ENCODE results near the gene DMRT3. TPM values are rescaled to one million over a fixed set of nuclear protein-coding genes. Genes with fewer than 3 reads are reported as not detected.

Gene DMRT3
- polyA plus RNA-seq, 1 experiment: not detected

GRCh38 chr9:979983-980382 is 3.5 kb downstream of the DMRT3 start:
- ChIA-PET CTCF (no interaction called here), POLR2A (no interaction called here)
- Histone ChIP-seq H3K27me3 (ENCODE audit: control insufficient read depth, insufficient read depth, low read length) (peaks cover 20% of the 10 kb centered on the region), H3K36me3 (ENCODE audit: control insufficient read depth, insufficient read depth, low read length) (no peaks in the 10 kb centered on the region), H3K4me3 (ENCODE audit: low read depth, low read length) (no peak overlapping the region)
- TF ChIP-seq CTCF (IDR thresholded peaks at IDR 0.05; ENCODE audit: insufficient read depth, low read depth, low read length): no peak
- DNase-seq (ENCODE audit: low read depth): no peak

GRCh38 chr9:980640-981039 is 4.2 kb downstream of the DMRT3 start:
- CTCF ChIA-PET: no interaction called here
- peaks cover 14% of the 10 kb centered on the region for H3K27me3 ChIP-seq (ENCODE audit: control insufficient read depth, insufficient read depth, low read length)
- no peak for TF ChIP-seq CTCF (IDR thresholded peaks at IDR 0.05; ENCODE audit: insufficient read depth, low read depth, low read length)
- POLR2A ChIA-PET: no interaction called here
- H3K36me3 ChIP-seq (ENCODE audit: control insufficient read depth, insufficient read depth, low read length): no peaks in the 10 kb centered on the region
- no peak for DNase-seq (ENCODE audit: low read depth)
- H3K4me3 ChIP-seq (ENCODE audit: low read depth, low read length): no peak overlapping the region

GRCh38 chr9:981491-981898 is 5.0 kb downstream of the DMRT3 start:
- H3K27me3 ChIP-seq (ENCODE audit: control insufficient read depth, insufficient read depth, low read length): peaks cover 9% of the 10 kb centered on the region
- ChIA-PET POLR2A (no interaction called here), CTCF (interaction anchor here (1.1 kb wide), 1 partner anchor 87 kb away, joined by 3 read pairs; no protein-coding TSS in a partner anchor)
- TF ChIP-seq CTCF (IDR thresholded peaks at IDR 0.05; ENCODE audit: insufficient read depth, low read depth, low read length): no peak
- no peak overlapping the region for H3K4me3 ChIP-seq (ENCODE audit: low read depth, low read length)
- DNase-seq (ENCODE audit: low read depth): no peak
- no peaks in the 10 kb centered on the region for H3K36me3 ChIP-seq (ENCODE audit: control insufficient read depth, insufficient read depth, low read length)

GRCh38 chr9:982394-983230 is 6.2 kb downstream of the DMRT3 start:
- ChIA-PET POLR2A (no interaction called here), CTCF (no interaction called here)
- no peak overlapping the region for H3K4me3 ChIP-seq (ENCODE audit: low read depth, low read length)
- H3K36me3 ChIP-seq (ENCODE audit: control insufficient read depth, insufficient read depth, low read length): no peaks in the 10 kb centered on the region
- 0 out of 2 replicates have a peak, but pooled peaks cover 5% of the 10 kb centered on the region for H3K27me3 ChIP-seq (ENCODE audit: control insufficient read depth, insufficient read depth, low read length)
- TF ChIP-seq CTCF (IDR thresholded peaks at IDR 0.05; ENCODE audit: insufficient read depth, low read depth, low read length): no peak
- DNase-seq (ENCODE audit: low read depth): no peak

- ChIA-PET POLR2A (no interaction called here), CTCF (no interaction called here)
- TF ChIP-seq CTCF (IDR thresholded peaks at IDR 0.05; ENCODE audit: insufficient read depth, low read depth, low read length): no peak
- no peaks in the 10 kb centered on the region for H3K27me3 ChIP-seq (ENCODE audit: control insufficient read depth, insufficient read depth, low read length)
- no peak overlapping the region for H3K4me3 ChIP-seq (ENCODE audit: low read depth, low read length)
- DNase-seq (ENCODE audit: low read depth): no peak
- H3K36me3 ChIP-seq (ENCODE audit: control insufficient read depth, insufficient read depth, low read length): no peaks in the 10 kb centered on the region
Observed at GRCh38 chr9:994005-994404, 17.6 kb downstream of the DMRT3 start.

All from BJ (cell line).